ENCODE measurements around the gene CYP11A1.

CYP11A1 gene

GRCh38 chr15:74388363-74388951 is 21.0 kb upstream of the CYP11A1 start:
- DNase-seq (ENCODE audit: low read depth), result no peak

- DNase-seq (ENCODE audit: low read depth), result no peak
Observed at GRCh38 chr15:74387621-74388362, 20.3 kb upstream of the CYP11A1 start.

GRCh38 chr15:74387141-74387541 is 19.7 kb upstream of the CYP11A1 start:
- no peak for DNase-seq (ENCODE audit: low read depth)

- DNase-seq (ENCODE audit: low read depth), result no peak
Observed at GRCh38 chr15:74386496-74387140, 19.2 kb upstream of the CYP11A1 start.

- DNase-seq (ENCODE audit: low read depth), result no peak
Observed at GRCh38 chr15:74385733-74386132, 18.3 kb upstream of the CYP11A1 start.

GRCh38 chr15:74384881-74385643 is 17.6 kb upstream of the CYP11A1 start:
- peak; percentile 39 for DNase-seq (ENCODE audit: low read depth)

GRCh38 chr15:74384566-74384880 is 17.1 kb upstream of the CYP11A1 start:
- no peak for DNase-seq (ENCODE audit: low read depth)

- DNase-seq (ENCODE audit: low read depth), result peak; percentile 79
Observed at GRCh38 chr15:74383695-74384565, 16.5 kb upstream of the CYP11A1 start.

- DNase-seq (ENCODE audit: low read depth), result no peak
Observed at GRCh38 chr15:74383286-74383685, 15.8 kb upstream of the CYP11A1 start.

- peak; percentile 61 for DNase-seq (ENCODE audit: low read depth)
Observed at GRCh38 chr15:74382004-74382816, 14.8 kb upstream of the CYP11A1 start.

- no peak for DNase-seq (ENCODE audit: low read depth)
Observed at GRCh38 chr15:74381481-74381880, 14.0 kb upstream of the CYP11A1 start.

- DNase-seq (ENCODE audit: low read depth), result no peak
Observed at GRCh38 chr15:74381190-74381453, 13.7 kb upstream of the CYP11A1 start.

GRCh38 chr15:74380361-74381189 is 13.1 kb upstream of the CYP11A1 start:
- DNase-seq (ENCODE audit: low read depth), result no peak

GRCh38 chr15:74378848-74379247 is 11.4 kb upstream of the CYP11A1 start:
- DNase-seq (ENCODE audit: low read depth), result peak; percentile 77

- DNase-seq (ENCODE audit: low read depth), result no peak
Observed at GRCh38 chr15:74377831-74378766, 10.7 kb upstream of the CYP11A1 start.

GRCh38 chr15:74376825-74377581 is 9.6 kb upstream of the CYP11A1 start:
- no peak for DNase-seq (ENCODE audit: low read depth)

GRCh38 chr15:74376226-74376625 is 8.8 kb upstream of the CYP11A1 start:
- no peak for DNase-seq (ENCODE audit: low read depth)

GRCh38 chr15:74375303-74375693 is 7.9 kb upstream of the CYP11A1 start:
- DNase-seq (ENCODE audit: low read depth), result peak; percentile 80
